ENCODE measurements around the gene RYK.

DNA sequence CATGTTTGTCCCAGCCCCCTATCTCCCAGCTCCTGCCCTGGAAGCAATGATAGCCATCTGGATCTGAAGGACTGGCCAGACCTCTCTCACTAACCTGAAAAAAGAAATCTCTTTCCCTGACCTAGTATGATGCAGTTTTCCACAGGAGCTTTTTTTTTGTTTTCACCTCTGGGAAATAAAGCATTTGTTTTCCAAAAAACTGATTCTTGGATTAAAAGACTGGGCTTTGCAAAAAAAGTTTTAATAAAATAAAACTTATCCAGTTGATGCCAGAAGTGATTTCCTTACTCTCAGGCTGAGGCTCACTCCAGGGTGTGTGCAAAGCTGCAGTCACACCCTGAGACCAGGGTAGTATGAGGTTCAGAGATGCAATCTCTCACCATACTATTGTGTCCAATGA is 104.0 kb downstream of the RYK start:
- TF ChIP-seq, protein P1, sequence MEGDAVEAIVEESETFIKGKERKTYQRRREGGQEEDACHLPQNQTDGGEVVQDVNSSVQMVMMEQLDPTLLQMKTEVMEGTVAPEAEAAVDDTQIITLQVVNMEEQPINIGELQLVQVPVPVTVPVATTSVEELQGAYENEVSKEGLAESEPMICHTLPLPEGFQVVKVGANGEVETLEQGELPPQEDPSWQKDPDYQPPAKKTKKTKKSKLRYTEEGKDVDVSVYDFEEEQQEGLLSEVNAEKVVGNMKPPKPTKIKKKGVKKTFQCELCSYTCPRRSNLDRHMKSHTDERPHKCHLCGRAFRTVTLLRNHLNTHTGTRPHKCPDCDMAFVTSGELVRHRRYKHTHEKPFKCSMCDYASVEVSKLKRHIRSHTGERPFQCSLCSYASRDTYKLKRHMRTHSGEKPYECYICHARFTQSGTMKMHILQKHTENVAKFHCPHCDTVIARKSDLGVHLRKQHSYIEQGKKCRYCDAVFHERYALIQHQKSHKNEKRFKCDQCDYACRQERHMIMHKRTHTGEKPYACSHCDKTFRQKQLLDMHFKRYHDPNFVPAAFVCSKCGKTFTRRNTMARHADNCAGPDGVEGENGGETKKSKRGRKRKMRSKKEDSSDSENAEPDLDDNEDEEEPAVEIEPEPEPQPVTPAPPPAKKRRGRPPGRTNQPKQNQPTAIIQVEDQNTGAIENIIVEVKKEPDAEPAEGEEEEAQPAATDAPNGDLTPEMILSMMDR (conservative IDR thresholded peaks at IDR 0.05; ENCODE audit: low read length), result no peak
- TF ChIP-seq EZH2phosphoT487 (IDR thresholded peaks at IDR 0.05; ENCODE audit: borderline replicate concordance), result no peak

All from Loucy (cell line).